ENCODE data around the gene UXS1.
A peak's percentile ranks its signal among the peaks of the same experiment; 100 is the strongest.

UXS1 gene

DNA sequence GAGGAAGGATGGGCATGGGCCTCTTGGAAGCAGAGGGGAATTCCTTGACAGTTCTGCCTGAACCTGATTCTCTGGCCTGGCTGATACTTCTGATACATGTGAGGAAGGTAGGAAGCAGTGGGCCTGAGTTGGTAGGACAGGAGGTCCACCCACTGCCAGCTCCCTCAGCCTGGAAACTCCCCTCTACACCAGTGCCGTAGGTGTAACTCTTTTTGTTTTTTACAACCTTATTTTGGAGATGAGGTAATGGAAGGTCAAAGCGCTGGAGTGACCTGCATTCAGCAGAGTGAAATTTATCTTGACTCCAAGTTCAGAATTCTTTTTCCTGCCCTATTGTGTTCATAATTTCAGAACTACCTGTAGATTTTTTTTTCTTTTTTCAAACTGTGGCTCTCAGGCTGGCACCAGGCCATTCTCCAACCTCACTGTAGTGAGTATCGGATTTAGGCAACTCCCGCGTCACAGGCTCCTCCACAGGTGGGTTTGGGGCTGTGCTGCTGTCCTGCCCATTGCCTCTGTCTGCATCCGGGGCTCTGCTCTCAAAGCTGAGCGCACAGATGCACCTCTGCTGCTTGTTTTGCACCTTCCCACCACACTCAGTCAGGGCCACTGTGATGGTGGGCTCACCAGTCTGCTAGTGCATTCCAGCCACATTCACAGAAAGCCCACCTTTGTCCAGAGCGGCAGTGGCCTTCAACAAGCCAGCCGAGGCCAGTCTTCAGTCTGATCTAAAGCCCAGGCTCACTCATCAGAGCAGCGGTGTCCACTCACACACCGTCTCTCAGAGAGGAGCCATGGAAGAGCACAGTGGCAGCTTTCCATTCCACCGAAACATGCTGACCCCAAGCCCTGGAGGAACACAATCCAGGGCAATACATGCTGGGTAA, 87.2 kb downstream of the UXS1 start:
- no peaks in the 10 kb centered on the region for H4K20me1 ChIP-seq (ENCODE audit: insufficient read depth, low read length)
- no peaks in the 10 kb centered on the region for H3K9me2 ChIP-seq (ENCODE audit: low read depth, low read length)
- no peaks in the 10 kb centered on the region for H3K36me3 ChIP-seq (ENCODE audit: insufficient read depth, low read length)
- no peaks in the 10 kb centered on the region for H3F3A ChIP-seq (ENCODE audit: insufficient read depth, low read length)
- no peak overlapping the region for H3K9ac ChIP-seq (ENCODE audit: low read length)
- no peak overlapping the region for H3K4me3 ChIP-seq (ENCODE audit: low read depth, low read length, poor library complexity, severe bottlenecking)
- H3K27me3 ChIP-seq (ENCODE audit: insufficient read depth, low read length), result no peaks in the 10 kb centered on the region
- H3K79me2 ChIP-seq (ENCODE audit: insufficient read depth, low read length), result no peaks in the 10 kb centered on the region
- H3K4me1 ChIP-seq (ENCODE audit: insufficient read depth, low read length, severe bottlenecking), result no peaks in the 10 kb centered on the region
- no peaks in the 10 kb centered on the region for H3K9me3 ChIP-seq (ENCODE audit: low read length)
- H3K4me2 ChIP-seq (ENCODE audit: low read length), result no peak overlapping the region
- no peak overlapping the region for H2AFZ ChIP-seq (ENCODE audit: low read length)
- TF ChIP-seq EZH2 (IDR thresholded peaks at IDR 0.05; ENCODE audit: borderline replicate concordance, low read length), result no peak
- TF ChIP-seq, protein P1, sequence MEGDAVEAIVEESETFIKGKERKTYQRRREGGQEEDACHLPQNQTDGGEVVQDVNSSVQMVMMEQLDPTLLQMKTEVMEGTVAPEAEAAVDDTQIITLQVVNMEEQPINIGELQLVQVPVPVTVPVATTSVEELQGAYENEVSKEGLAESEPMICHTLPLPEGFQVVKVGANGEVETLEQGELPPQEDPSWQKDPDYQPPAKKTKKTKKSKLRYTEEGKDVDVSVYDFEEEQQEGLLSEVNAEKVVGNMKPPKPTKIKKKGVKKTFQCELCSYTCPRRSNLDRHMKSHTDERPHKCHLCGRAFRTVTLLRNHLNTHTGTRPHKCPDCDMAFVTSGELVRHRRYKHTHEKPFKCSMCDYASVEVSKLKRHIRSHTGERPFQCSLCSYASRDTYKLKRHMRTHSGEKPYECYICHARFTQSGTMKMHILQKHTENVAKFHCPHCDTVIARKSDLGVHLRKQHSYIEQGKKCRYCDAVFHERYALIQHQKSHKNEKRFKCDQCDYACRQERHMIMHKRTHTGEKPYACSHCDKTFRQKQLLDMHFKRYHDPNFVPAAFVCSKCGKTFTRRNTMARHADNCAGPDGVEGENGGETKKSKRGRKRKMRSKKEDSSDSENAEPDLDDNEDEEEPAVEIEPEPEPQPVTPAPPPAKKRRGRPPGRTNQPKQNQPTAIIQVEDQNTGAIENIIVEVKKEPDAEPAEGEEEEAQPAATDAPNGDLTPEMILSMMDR (IDR thresholded peaks at IDR 0.05; ENCODE audit: low read length), result no peak
- no peak overlapping the region for H3K27ac ChIP-seq (ENCODE audit: low read depth, low read length, poor library complexity, severe bottlenecking)

DNA sequence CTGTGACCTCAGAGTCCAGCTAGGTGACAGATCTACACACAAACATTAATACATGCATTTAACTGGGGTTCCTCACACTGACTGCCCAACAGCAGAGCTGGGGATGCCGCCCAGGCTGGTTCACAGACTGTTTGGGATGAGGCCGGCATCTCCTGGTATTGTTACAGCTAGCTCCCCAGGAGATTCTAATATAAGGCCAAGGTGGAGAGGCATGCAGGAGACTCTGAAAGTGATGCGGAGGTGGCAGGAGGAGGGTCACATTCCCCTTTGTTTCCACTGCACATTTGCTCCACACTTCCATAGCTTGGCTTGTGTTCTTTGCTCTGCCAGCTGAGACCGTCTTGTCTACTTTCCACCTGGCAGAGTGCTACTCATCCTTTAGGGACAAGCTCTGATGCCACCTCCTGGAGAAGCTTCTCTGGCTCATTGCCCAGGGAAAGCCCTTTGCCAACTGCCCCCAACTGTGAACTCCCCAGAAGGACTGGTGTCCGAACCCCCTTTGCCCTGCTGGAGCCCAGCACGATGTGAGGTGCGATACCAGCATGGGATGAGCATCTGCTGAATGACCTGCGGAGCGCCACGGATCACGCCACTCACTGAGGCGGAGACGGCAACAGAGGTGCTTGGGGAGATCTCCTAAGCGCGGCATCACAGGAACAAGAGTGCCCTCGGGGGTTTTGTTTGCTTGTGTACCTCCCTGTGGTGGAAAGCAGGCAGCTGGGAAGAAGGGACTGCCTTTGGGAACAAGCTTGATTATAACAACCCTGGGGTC, 88.8 kb downstream of the UXS1 start:
- Histone ChIP-seq H3K4me1 (ENCODE audit: insufficient read depth, low read length, severe bottlenecking) (no peaks in the 10 kb centered on the region), H3K4me3 (ENCODE audit: low read depth, low read length, poor library complexity, severe bottlenecking) (no peak overlapping the region), H3F3A (ENCODE audit: insufficient read depth, low read length) (no peaks in the 10 kb centered on the region), H3K27me3 (ENCODE audit: insufficient read depth, low read length) (no peaks in the 10 kb centered on the region), H4K20me1 (ENCODE audit: insufficient read depth, low read length) (no peaks in the 10 kb centered on the region), H3K36me3 (ENCODE audit: insufficient read depth, low read length) (no peaks in the 10 kb centered on the region), H3K9ac (ENCODE audit: low read length) (no peak overlapping the region), H3K9me2 (ENCODE audit: low read depth, low read length) (no peaks in the 10 kb centered on the region), H3K27ac (ENCODE audit: low read depth, low read length, poor library complexity, severe bottlenecking) (no peak overlapping the region), H3K79me2 (ENCODE audit: insufficient read depth, low read length) (no peaks in the 10 kb centered on the region), H2AFZ (ENCODE audit: low read length) (no peak overlapping the region), H3K4me2 (ENCODE audit: low read length) (no peak overlapping the region), H3K9me3 (ENCODE audit: low read length) (no peaks in the 10 kb centered on the region)
- TF ChIP-seq EZH2 (IDR thresholded peaks at IDR 0.05; ENCODE audit: borderline replicate concordance, low read length), result no peak
- TF ChIP-seq, protein P1 (IDR thresholded peaks at IDR 0.05; ENCODE audit: low read length), result no peak

DNA sequence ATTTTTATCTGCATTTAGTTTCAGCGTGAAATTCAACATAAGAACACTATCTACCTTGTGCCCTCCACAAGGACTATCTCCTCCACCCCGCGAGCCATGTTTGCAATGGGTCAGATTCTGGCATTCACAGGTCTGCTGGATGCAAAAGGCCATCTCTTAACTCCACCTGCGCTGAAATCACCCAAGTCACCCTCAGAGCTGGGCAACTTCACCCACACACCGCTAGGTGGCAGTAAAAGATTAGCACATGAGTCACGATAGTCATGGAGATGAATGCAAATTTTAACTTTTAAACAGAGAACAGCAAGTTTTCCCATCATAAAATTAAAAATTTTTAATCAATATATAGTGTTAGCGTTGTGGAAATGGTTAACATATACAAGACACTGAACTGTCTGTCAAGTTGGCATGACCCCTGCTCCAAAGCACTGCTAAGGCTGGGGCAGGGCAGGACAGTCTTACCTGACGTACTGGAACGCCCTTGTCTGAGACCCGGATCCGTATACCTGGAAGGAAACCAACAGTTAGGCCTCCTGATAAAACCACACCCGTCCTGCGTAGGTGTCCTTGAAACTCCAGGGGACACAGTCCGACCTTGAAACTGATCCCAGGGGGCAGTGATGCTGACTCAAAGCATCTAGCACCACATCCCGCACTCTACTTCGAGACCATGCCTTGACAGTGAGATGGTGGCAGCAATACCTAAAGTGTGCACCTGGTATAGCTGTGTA, 89.6 kb downstream of the UXS1 start:
- Histone ChIP-seq H3K9ac (ENCODE audit: low read length) (no peak overlapping the region), H3K4me2 (ENCODE audit: low read length) (no peak overlapping the region), H3F3A (ENCODE audit: insufficient read depth, low read length) (no peaks in the 10 kb centered on the region), H3K4me1 (ENCODE audit: insufficient read depth, low read length, severe bottlenecking) (no peaks in the 10 kb centered on the region), H3K4me3 (ENCODE audit: low read depth, low read length, poor library complexity, severe bottlenecking) (no peak overlapping the region), H3K36me3 (ENCODE audit: insufficient read depth, low read length) (no peaks in the 10 kb centered on the region), H3K27ac (ENCODE audit: low read depth, low read length, poor library complexity, severe bottlenecking) (no peak overlapping the region), H3K9me3 (ENCODE audit: low read length) (no peaks in the 10 kb centered on the region), H3K79me2 (ENCODE audit: insufficient read depth, low read length) (no peaks in the 10 kb centered on the region), H3K9me2 (ENCODE audit: low read depth, low read length) (no peaks in the 10 kb centered on the region), H2AFZ (ENCODE audit: low read length) (no peak overlapping the region), H4K20me1 (ENCODE audit: insufficient read depth, low read length) (no peaks in the 10 kb centered on the region), H3K27me3 (ENCODE audit: insufficient read depth, low read length) (no peaks in the 10 kb centered on the region)
- TF ChIP-seq EZH2 (IDR thresholded peaks at IDR 0.05; ENCODE audit: borderline replicate concordance, low read length), result no peak
- TF ChIP-seq, protein P1 (IDR thresholded peaks at IDR 0.05; ENCODE audit: low read length), result peak; percentile 95

All from OCI-LY1 (cell line).